Activated CD4-positive, alpha-beta T cell treated with anti-CD3 and anti-CD28 coated beads for 4 hours (primary cell): ENCODE data around the gene ZNF345.

Experiments
- DNase-seq, 2 donors: peaks; one replicate each; pipeline ENCODE4 v3.0.0-alpha.2; 2020

Gene ZNF345

DNA sequence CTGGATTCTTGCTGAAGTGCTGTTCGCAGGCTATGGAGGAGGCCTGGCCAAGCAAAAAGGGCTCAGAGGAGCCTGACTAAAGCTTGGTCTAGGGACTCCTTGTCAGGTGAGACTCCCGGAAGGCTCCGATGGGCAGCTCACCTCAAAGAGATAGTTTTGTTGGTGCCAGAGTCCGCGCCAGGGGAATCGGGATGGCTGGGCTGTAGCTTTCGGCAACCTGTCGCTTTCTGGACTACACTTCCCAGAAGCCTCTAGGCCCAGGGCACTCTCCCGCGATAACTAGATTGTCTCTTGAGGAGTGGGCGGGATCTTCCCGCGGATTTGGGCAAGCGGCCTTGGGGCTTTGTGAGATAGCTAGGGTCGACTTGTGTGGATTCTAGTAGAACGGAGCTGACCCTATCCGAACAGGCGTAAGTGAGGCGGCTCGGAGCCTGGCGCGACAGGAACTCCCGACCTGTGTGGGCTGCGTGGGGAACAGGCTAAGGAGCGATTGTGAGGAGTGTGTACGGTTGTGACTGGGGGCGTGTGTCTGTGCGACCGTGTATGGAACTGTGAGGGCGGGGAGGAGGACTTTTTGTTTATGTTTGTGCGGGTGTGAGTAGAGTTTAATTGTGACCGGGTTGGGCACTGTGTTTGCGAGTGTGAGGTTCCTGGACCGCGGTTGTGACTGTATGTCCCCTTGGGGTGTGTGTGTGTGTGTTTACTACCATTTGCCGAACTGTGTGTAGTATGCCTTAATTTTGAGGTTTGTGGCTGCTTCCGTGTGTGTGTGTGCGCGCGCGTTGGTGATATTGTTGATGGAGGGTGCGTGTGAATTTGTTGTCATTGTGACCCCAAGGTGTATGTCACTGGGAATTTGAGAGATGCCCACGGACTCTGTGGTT is at the start of gene ZNF345:
ZNF345 (plus strand) TSS at position 318 of the 884 bp plus-strand sequence. CDS start 25,955 bp downstream, outside the sequence.
- peak; percentile 81 to 83 for DNase-seq

DNA sequence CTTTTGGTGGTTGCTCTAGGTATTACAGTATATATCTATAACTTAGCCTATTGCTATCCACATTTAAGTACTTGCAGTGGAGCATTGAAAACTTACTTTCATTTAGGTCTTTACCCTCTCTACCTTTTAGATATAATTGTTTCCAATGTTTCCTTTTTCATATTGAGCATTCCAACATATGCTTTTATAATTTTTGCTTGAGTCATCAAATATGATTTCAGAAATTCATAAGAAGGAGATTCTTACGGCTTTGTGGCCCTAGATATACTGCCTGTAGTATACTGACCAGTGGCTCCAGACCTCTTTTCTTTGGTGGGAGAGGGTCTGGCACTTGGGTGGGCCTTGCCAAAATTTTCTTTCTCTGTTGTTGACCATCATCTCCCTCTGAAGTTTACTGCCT is 45.3 kb upstream of the ZNF345 start:
- DNase-seq = no peak

DNA sequence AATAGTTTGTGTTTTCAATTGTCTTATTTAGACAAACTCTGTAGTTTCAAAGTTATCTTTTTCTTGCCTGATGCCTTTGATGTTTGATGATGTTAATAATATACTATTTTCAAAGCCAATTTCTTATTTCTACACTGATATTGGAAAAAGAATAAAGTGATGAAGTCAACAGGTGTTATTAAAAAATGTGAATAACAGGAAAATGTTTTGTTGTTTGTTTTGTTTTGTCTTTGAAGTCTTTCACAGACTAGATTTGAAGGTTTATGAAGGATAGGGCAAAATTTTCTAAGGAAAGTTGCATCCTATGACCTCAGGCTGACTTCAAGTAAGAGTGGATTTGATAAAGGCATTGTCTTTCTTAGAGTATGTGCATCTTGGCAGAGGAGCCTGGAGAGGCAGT is 43.6 kb upstream of the ZNF345 start:
- DNase-seq = no peak

DNA sequence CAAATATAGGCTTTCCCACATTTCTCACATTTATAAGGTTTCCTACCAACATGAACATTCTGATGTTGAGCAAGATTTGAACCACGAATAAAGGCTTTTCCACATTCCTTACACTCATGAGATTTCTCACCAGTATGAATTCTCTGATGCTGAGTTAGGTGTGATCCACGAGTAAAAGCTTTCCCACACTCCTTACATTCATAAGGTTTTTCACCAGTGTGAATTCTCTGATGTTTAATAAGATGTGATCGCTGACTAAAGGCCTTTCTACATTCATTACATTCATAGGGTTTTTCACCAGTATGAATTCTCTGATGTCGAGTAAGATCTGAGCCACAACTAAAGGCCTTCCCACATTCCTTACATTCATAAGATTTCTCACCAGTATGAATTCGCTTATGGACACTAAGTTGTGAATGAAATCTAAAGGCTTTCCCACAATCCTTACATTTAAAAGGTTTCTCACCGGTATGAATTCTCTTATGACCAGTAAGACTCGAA is 31.5 kb upstream of the ZNF345 start:
- DNase-seq = no peak

DNA sequence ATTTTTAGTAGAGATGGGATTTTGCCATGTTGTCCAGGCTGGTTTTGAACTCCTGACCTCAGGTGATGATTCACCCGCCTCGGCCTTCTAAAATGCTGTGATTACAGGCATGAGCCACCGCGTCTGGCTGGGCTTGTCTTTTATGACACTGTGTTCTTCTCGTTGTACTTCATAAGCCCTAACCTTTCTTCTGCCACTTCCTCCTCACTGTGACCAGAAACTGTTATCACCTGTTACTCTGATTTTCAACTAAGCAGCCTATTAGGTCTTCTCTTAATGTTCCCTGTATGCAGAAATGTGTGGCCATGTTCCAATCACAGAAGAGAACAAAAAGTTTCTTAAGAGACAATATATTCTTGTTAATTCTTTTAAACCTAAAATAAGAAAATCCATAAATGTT is 28.9 kb upstream of the ZNF345 start:
- no peak for DNase-seq

DNA sequence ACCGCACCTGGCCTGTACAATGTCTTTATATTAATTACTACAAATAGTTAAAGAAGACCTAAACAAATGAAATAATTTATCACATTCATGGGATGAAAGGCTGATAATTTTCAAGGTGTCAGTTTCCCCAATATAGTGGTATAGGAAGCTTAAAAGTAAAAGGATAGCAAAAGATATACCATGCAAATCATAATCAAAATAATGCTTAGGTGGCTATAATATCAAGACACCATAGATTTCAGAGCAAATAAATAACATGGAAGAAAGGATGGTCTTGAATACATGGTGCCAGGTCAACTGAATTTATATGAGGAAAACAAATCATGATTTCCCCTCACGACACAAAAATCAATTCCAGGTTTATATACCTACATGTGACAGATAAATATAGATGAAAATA is 17.2 kb upstream of the ZNF345 start:
- DNase-seq = no peak

DNA sequence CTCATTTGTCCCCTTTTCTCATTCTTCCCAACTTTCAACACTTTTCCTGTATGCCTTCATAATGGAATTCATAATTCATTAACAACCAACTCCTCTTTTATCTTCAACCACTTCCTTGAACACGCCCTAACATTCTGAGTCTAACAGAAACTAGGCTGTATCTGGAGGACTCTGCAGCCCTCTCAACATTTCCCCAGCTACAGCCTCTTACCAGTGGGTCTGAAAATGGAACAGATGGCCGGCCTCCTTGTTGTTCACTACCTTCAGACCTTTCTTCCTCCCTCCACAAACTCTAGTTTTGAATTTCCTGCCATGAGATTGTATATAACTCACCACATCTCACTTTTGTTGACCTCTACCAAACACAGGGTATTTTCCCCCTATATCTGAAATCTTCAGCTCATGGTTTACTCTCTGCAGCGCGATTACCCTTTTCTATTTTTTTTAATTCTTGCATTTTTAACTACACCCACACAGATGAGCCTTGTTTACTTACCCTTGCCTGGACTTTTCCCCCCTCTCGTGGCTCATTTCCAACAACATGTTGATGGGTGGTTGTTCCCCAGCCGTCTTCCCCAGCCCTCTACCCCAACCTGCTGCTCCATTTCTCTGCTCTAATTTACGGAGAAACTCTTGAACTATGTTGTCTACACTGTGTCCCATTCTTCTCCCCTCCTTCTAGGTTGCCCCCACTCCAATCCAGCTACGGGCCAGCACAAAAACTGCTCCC is 13.3 kb upstream of the ZNF345 start:
- DNase-seq = peak in 1 of 2 donors; percentile 3

DNA sequence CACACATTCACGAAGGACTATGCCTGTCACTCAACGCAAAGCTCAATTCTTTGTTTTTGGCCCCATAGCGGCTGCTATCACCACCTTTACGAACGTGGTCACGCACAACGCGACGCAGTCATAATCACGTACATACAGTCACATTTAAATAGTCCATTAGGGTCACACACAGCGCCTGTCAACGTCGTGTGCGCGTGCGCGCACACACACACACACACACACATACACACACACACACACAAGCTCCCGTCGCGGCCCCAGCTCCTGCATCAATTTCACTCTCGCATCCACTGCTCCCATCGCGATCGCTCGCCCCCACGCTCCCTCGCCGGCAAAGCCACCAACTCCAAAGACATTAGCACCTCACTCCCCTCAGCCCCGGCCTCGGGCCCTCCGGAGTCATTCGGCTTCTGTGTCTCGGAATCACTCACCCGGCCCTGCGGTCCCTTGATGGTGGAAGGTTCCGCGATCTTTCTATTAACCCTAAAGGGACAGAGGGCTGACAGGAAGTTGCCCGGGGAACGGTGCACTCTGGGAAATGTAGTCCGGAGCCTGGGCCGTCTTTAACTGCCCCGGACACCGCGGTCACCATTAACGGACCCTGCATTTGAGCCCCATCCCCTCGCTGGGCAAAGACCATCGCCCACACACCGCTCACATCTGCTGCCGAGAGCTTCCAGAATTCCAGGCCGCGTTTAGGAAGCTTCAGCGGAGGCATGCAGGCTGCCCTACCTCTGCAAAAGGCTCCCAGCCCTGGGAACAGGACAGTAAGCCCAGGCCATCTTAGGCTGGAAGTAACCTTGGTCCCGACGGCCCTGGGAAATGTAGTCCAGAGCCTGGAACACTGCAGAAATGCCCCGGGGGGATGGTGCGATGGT is 12.5 kb upstream of the ZNF345 start, which contains the start of gene ZNF790:
ZNF790 (minus strand) TSS at position 482 of the 878 bp plus-strand sequence. CDS start 12,768 bp downstream, outside the sequence.
- peak; percentile 77 to 80 for DNase-seq

DNA sequence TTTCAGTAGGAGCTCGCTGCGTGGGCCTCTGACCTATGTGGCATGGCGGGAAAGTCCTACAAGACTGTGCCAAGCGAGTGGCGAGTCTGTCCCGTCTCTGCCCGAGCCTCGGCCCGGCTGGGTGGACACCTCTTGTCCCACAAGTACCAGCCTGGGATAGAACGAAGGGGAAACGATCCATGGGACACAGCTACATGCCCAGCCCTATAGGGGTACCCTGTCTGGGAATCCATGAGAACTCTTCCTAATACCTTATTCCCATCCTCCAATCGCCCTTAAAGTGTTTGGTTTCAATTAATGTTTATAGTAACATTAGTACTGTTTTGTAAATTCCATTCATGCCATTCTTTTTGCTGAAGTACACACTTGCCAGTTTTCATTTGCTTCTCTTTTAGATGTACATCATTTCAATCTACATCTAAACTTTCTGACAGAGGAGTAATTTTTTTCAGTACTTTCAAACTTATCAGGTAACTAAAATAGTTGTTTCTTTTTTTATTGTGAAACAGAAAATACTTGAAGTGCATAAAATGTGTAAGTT is 11.8 kb upstream of the ZNF345 start:
- no peak for DNase-seq

DNA sequence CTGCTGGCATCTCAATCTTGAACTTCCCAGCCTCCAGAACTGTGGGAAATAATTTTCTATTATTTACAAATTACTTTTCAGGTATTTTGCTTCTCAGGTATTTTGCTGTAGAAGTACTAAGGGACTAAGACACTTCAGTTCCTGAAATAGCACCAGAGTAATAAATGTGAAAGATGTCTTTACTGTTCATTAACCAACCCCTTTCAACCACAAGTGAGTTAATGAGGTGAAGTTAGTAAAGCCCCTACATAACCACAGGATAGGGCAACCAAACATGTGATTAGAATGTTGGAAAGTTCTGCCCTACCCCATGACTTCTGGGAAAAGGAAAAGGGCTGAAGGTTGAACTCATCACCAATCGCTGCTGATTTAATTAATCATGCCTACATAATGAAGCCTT is 2.7 kb upstream of the ZNF345 start:
- no peak for DNase-seq

DNA sequence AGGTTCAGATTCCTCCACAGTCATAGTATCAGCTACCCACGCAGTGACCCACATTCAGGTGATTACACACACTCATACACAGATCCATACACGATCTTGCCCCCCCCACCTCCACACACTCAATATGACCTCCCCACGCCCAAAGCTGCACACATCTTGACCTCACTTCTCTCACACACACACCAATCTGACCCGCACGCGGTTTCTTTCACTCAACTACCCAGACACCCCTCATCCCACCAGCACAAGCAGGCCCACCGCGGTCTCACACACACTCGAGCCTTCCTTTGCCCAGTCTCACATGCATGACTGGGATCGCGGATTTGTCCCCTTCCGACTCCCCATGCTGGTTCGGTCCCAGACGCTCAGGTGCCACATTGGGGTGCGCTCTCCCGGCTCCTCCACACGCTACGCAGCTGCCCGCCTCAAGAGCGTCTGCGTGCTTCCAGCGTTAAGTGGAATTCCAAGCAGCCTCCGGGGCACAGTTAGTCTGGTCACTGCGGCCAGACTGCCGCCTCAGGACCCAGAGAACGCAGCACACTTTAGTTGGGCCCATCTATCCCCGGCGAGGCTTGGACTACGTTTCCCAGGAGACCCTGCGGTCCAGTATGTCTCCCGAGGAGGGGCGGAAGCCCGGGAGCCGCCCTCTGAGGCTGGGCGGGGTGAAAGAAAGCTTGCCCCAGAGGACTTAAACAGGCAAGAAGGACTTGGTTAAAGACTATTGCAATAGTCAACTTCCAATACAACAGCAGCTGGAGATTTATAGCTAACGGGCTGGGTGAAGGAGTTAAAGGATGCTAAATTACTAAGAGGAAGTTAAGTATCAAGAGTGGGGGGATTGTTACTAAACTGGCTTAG is 746 bp upstream of the ZNF345 start:
- DNase-seq = peak; percentile 86 to 88

DNA sequence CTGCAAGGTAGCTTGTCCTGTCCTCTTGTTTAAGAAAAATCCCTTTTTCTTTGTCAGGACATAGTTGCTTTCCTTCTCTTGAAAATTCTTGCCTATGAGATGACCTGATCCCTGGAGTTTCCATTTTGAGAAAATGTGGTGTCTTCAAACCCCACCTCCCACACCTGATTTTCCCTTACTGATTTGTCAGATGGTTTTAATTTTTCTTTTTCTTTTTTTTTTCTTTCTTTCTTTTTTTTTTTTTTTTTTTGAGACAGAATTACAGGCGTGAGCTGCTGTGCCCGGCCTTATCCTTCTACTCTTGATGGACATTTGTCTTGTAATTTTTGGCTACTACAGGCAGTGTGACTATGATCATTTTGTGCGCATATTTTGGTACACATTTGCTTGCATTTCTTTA is 1.2 kb downstream of the ZNF345 start:
- no peak for DNase-seq

DNA sequence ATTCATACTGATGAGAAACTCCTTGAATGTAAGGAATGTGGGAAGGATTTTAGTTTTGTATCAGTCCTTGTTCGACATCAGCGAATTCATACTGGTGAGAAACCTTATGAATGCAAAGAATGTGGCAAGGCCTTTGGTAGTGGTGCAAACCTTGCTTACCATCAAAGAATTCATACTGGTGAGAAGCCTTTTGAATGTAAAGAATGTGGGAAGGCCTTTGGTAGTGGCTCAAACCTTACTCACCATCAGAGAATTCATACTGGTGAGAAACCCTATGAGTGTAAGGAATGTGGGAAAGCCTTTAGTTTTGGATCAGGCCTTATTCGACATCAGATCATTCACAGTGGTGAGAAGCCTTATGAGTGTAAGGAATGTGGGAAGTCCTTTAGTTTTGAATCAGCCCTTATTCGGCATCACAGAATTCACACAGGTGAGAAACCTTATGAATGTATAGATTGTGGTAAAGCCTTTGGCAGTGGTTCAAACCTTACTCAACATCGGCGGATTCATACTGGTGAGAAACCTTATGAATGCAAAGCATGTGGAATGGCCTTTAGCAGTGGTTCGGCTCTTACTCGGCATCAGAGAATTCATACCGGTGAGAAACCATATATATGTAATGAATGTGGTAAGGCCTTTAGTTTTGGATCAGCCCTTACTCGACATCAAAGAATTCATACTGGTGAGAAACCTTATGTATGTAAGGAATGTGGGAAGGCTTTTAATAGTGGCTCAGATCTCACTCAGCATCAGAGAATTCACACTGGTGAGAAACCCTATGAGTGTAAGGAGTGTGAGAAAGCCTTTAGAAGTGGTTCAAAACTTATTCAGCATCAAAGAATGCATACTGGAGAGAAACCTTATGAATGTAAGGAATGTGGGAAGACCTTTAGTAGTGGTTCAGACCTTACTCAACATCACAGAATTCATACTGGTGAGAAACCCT is 26.6 kb downstream of the ZNF345 start:
- DNase-seq = no peak

DNA sequence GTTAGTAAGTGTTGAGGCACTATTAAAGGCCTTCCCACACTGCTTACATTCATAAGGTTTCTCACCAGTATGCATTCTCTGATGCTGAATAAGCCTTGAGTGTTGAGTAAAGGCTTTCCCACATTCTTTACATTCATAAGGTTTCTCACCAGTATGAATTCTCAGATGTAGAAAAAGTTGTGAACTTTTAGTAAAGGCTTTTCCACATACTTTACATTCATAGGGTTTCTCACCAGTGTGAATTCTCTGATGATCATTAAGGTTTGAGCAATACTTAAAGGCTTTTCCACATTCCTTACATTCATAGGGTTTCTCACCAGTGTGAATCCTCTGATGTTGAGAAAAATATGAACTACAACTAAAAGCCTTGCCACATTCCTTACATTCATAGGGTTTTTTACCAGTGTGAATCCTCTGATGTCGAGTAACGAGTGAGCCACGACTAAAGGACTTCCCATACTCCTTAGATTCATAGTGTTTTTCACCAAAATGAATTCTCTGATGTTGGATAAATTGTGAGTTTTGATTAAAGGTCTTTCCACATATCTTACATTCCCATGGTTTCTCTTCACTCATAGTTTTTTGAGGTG is 41.2 kb downstream of the ZNF345 start:
- DNase-seq = no peak

DNA sequence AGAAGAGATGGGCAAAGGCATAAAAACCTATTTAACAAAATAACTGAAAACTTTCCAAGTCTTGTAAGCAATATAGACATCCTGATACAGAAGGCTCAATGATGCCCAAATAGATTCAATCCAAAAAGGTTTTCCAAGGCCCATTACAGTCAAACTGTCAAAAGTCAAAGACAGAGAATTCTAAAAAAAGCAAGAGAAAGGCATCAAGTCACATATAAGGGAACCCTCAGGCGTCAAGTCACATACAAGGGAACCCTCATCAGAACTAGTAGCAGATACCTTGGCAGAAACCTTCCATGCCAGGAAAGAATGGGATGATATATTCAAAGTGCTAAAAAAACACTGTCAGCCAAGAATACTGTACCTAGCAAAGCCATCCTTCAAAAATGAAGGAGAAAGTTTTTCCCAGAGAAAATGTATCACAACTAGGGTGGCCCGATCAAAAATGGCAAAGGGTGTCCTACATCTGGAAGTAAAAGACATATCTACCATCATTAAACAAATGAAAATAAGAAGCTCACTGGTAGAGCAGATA is 44.2 kb downstream of the ZNF345 start:
- DNase-seq = no peak

DNA sequence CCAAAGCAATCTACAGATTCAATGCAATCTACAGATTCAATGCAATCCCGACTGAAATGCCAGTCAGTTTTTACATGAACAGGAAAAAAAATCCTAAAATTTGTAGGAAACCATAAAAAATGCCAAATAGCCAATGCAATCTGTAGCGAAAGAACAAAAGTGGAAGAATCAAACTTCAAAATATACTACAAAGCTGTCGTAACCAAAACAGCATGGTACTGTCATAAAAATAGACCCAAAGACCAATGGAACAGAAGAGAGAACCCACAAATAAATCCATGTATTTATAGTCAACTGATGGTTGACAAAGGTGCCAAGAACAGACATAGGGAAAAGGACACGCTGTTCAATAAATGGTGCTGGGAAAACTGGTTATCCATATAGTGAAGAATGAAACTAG is 47.7 kb downstream of the ZNF345 start:
- DNase-seq = no peak

DNA sequence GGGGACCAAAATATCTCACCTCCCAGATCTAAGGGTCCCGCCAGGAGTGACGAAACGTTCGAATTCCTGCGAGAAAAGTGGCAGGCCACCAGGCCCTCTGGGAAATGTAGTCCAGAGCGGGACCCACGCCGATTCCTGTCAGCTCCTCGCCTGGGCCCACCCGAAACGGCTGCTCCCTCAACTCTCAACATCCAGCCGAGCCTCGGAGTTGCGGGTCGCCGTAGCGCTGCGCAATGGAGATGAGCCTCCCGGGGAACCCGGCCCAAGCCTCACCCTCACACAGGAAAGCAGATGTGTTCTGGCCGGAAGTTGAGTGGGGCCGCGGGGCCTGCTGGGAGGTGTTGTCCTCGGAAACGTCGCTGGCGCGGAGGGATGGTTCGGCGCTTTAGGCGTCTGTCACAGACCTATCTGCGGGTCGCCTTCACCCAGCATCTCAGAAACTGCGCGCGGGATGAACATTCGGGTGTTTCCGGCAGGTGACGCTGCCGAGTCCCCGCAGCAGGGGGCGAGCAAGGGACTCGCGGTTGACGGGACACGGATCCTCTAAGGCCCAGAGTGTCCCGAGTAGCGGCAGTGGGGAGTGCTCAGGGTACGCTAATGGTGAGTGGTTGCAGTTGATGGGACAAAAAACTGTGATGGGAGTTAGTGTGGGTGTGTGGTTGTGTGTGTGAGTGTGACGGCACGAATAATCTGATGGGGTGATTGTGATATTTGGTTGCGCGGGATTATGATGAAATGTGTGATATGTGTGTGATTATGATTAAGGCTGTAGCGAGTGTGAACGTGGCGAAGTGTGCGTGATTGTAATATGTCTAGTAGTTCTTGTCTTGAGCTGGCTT is 65.5 kb downstream of the ZNF345 start, which contains the start of the genes ZNF568 and ZNF829:
ZNF568 (plus strand) TSS at position 341 of the 839 bp plus-strand sequence. CDS start 6,439 bp downstream, outside the sequence.
ZNF829 (minus strand) TSS at position 300 of the 839 bp plus-strand sequence. CDS start 1,124 bp downstream, outside the sequence.
- DNase-seq = peak; percentile 85 to 91

DNA sequence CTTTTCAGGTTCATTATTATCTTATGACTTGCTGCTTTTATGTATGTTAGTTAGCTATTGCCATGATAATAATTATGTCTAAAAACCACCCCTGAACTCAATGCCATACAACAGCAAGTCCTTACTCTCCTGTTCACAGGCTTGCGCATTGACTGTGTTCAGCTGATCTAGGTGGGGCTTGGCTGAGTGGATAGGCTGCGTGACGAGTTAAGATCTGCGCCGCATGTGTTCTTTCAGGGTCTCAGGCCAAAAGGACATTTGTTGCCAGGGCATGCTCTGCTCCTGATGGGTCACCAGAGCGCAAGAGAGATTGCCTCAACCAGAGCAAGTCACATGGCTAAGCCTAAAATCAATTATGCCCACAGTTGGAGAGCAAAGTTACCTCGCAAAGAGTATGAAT is 66.3 kb downstream of the ZNF345 start:
- DNase-seq = no peak
